Activated effector memory CD4-positive, alpha-beta T cell treated with anti-CD3 and anti-CD28 coated beads, Interleukin-2, amount 50 U/mL, for 16 hours (primary cell): ENCODE data around the gene NEMF.
"Not testable (repeated sequence)": the region's sequence is repeated elsewhere in the genome, so short reads cannot be mapped to it uniquely, and the experiment has no call there.

Source experiments
- DNase-seq: peaks from one replicate; pipeline ENCODE4 v3.0.0-alpha.2; 2020

NEMF gene

GRCh38 chr14:49796025-49796424 lies 56.6 kb downstream of the NEMF start:
- DNase-seq = no peak

DNA sequence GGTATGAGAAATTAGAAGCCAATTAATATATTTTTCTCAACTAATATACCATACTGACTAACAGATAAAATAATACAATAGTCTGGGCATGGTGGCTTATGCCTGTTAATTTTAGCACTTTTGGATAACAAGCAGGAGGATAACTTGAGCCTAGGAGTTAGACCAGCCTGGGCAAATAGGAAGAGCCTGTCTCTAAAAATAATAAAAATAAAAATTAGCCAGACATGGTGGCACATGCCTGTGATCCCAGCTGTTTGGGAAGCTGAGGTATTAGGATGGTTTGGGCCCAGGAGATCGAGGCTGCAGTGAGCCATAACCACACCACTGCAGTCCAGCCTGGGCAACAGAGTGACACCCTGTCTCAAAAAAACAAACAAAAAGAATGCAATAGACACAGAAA lies 60.0 kb downstream of the NEMF start:
- no peak for DNase-seq

DNA sequence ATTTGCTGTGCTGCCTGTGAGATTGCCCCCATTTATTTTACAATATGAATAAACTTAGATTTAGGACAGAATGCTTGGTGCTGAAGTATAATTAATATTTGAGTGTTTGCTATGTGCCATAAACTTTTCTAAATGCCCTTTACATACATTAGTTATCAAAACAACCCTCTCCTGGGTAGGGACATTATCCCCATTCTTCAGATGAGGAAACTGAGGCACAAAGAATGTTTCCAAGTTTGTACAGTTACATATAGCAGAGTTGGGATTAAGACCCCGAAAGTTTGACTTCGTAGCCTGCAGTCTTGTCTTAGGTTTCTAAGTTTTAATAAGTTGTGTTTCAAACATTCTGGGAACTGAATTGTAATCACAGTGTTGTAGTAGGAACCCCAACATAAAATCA lies 66.3 kb downstream of the NEMF start:
- no peak for DNase-seq

- no peak for DNase-seq
These were observed 69.1 kb downstream of the NEMF start for GRCh38 chr14:49783394-49784014.

- not testable (repeated sequence) for DNase-seq
These were observed 71.5 kb downstream of the NEMF start for GRCh38 chr14:49781040-49781439.

DNA sequence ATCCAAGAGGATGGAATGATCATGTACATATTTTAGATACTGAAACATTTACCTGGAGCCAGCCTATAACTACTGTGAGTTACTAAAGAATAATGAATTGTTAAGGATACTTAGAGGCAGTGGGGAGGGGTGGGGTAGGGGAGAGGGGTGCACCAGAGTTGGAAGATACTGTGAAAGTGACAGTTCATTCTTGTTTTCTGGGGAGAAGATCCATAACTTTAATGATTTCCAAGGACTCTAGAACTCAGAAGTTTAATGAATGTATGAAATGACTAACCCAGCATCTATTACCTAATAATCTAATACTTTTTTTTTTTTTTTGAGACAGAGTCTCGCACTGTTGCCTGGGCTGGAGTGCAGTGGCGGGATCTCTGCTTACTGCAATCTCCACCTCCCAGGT lies 74.2 kb downstream of the NEMF start:
- no peak for DNase-seq

DNA sequence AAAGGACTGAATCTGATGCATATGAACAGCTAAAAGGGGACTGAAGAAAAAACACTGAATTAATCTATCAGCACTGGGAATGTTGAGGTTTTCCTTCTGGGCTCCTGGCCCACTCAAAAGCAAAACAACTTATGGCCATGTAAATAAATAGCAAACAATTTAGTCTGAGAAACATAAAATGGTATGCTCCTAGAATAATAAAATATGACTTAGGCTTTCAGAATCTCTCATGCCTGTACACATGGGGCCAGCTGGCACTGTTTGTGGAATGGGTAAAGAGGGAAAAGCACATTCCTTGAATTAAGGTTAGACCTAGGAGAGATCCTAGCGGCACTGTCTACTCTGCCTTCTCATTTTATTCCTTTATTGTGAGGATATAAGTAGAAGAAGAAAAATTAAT lies 78.5 kb downstream of the NEMF start:
- DNase-seq = no peak

GRCh38 chr14:49771691-49772090 lies 80.9 kb downstream of the NEMF start:
- not testable (repeated sequence) for DNase-seq

- no peak for DNase-seq
These were observed 82.3 kb downstream of the NEMF start for GRCh38 chr14:49770212-49770817.

DNA sequence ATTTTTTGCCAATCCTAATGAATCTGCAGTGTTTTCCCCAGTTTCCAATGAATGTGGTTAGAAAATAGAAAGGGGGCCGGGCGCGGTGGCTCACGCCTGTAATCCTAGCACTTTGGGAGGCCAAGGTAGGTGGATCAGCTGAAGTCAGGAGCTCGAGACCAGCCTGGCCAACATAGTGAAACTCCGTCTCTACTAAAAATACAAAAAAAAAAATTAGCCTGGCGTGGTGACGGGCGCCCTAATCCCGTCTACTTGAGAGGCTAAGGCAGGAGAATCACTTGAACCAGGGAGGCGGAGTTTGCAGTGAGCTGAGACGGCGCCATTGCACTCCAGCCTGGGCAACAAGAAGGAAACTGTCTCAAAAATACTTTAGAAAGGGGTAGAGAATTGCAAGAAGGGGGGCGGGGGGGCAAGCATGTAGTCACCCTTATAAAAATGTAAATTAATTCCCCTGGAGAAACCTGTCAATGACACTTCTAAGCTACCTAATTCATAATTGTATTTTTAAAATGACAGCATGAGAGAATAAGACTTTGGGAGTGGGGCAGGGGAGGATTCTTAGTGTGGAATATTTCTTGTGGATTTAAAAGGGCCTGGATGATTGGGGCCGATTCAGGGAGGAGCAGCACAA lies 82.9 kb downstream of the NEMF start:
- no peak for DNase-seq

DNA sequence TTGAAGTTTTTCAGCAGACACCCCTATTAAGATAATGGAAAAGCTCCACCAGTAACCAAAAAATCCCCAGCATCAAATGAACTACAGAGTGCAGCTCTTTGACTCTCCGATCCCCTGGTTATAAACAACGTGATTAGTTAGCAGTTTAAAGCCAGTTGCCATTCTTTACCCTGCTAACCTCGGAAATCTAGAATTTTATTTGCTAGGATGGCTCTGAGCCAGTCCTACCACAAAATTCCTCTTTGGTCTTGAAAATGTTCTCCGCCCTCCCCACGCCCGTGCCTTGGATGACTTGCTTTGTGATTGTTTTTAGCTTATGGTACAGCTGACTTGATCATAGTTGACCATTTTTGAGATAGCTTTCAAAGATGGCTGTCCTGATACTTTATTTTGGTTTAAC lies 83.4 kb downstream of the NEMF start:
- DNase-seq = no peak

GRCh38 chr14:49768301-49769121 lies 84.1 kb downstream of the NEMF start:
- DNase-seq = peak; percentile 89

- peak; percentile 96 for DNase-seq
These were observed 84.9 kb downstream of the NEMF start, which contains the start of gene KLHDC2 for GRCh38 chr14:49767571-49768300. Gene KLHDC2, plus strand, starts transcription at chr14:49768153. Its CDS starts 316 bp downstream, at chr14:49768469.

GRCh38 chr14:49767270-49767570 lies 85.4 kb downstream of the NEMF start:
- DNase-seq = no peak

GRCh38 chr14:49766839-49767238 lies 85.7 kb downstream of the NEMF start:
- DNase-seq = no peak

DNA sequence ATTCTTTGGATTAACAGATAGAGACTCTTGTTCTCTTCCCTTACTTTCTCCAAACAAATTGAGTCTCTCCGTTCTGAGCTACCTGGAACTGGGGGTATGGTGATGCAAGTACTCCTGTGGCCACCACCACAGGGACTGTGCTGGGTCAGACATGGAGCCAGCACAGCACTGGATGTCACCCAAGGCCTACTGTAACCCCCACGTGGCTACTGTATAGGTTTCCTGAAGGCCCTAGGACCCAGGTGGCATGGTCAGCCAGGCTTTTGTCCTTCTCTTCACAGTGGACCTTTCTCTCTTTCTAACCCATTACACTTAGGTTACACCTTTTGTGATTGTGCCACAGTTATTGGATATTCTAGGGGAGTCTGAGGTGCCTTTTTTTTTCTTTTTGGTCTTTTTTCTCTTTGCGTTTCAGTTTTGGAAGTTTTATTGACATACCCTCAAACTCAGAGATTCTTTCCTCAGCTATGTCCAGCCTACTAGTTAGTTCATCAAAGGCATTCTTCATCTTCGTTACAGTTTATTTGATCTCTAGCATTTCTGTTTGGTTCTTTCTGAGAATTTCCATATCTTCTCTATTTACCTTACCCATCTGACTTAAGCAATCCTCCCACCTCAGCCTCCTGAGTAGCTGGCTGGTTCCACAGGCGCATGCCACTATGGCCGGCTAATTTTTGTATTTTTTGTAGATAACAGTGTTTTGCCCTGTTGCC lies 90.6 kb downstream of the NEMF start:
- DNase-seq = no peak

DNA sequence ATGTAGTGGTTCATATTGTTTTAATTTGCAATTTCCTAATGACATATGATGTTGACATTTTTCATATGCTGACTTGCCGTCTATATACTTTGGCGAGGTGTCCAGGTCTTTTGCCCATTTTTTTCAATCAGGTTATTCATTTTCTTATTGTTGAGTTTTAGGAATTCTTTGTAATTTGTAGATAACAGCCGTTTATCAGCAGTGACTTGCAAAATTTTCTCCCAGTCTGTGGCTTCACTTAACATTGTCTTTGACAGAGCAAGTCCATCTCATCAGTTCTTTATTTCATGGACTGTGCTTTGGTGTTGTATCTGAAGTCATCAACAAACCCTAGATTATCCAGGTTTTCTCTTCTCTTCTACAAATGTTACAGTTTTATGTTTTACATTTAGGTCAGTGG lies 97.2 kb downstream of the NEMF start:
- no peak for DNase-seq

- no peak for DNase-seq
These were observed 98.0 kb downstream of the NEMF start for GRCh38 chr14:49754570-49755097.

GRCh38 chr14:49746476-49746875 lies 106.1 kb downstream of the NEMF start:
- DNase-seq = not testable (repeated sequence)

DNA sequence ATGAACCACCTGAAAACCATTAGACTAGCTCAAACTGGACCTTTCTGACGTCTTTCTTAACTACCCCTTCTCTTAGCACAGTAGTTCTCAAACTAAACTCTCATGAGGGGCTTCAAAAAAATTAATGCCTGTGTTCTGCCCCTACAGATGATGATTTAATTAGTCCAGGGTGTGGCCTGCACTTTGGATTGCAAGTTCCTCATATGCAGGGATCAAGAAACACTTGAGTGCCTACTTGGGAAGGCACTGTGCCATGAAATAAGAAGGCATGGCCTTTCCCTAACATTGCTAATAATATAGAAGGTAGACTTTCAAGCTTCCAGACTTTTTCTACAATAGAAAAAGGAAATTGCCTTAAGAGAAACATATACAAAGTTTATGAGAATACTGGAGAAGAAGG lies 107.4 kb downstream of the NEMF start:
- no peak for DNase-seq

DNA sequence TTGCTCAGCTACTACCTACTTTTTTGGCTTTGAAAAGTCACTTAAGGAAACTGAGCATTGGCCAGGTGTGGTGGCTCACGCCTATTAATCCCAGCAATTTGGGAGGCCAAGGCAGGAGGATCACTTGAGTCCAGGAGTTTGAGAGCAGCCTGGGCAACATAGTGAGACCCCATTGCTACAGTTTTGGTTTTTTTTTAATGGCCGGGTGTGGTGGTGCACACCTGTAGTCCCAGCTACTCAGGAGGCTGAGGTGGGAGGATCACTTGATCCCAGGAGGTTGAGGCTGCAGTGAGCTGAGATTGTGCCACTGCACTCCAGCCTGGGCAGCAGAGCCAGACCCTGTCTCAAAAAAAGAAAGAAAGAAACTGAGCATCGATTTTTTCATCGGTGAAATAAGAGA lies 116.9 kb downstream of the NEMF start:
- not testable (repeated sequence) for DNase-seq

GRCh38 chr14:49733836-49734235 lies 118.8 kb downstream of the NEMF start:
- no peak for DNase-seq
